IMR-90 (cell line): ENCODE results near the gene PCBP3. TPM values are rescaled to one million over a fixed set of nuclear protein-coding genes. Genes with fewer than 3 reads are reported as not detected.

Experiments
- ATAC-seq: fragments of 200-7000 bp; cut with Tn5 transposase; 2 replicates; pipeline ENCODE4 v1.9.1; 2020; ENCODE audit warnings: low read depth, mild to moderate bottlenecking, moderate library complexity
- BruUV-seq: library from RNA; stranded (reverse); fragments of 400-500 nt; replicated peaks from 2 replicates; lab custom pipeline; 2021; lab: Mats Ljungman, UMichigan
- CTCF ChIA-PET: fragments of 300-600 bp; formaldehyde crosslinking; extraction: SDS; loops from one replicate; lab custom pipeline; 2021; ENCODE audit warnings: antibody characterized with exemption; lab: Yijun Ruan, JAX
- POLR2A ChIA-PET: fragments of 300-600 bp; sonication (Branson Sonifier 250); formaldehyde crosslinking; loops from one replicate; lab custom pipeline; 2022; ENCODE audit warnings: antibody characterized with exemption; ENCODE audit not compliant: unreplicated experiment; lab: Charles Lee
- DNase-seq: peaks from one replicate; pipeline ENCODE4 v3.0.0; 2013
- H2AFZ ChIP-seq: replicated peaks from 2 replicates; pipeline ENCODE3; 2013; ENCODE audit warnings: low read length, mild to moderate bottlenecking; ENCODE audit not compliant: poor library complexity
- H2AK5ac ChIP-seq: 2 replicates; pipeline ENCODE4 v1.6.1; 2013; ENCODE audit warnings: low read depth, low read length, inconsistent platforms
- H2AK9ac ChIP-seq: replicated peaks from 2 replicates; pipeline ENCODE3; 2013; ENCODE audit warnings: mild to moderate bottlenecking, low read depth, low read length, moderate library complexity; ENCODE audit not compliant: poor library complexity
- H2BK120ac ChIP-seq: 2 replicates; pipeline ENCODE4 v1.6.1; 2013; ENCODE audit warnings: low read depth, low read length, inconsistent platforms
- H2BK15ac ChIP-seq: 3 replicates; pipeline ENCODE4 v1.6.1; 2013; ENCODE audit warnings: low read depth, low read length, inconsistent platforms
- H2BK20ac ChIP-seq: 2 replicates; pipeline ENCODE4 v1.6.1; 2013; ENCODE audit warnings: low read depth, mild to moderate bottlenecking, inconsistent platforms, low read length, moderate library complexity
- H2BK5ac ChIP-seq: 2 replicates; pipeline ENCODE4 v1.6.1; 2013; ENCODE audit warnings: mild to moderate bottlenecking, low read depth, low read length, inconsistent platforms; ENCODE audit not compliant: poor library complexity, severe bottlenecking
- H3K14ac ChIP-seq: replicated peaks from 2 replicates; pipeline ENCODE4 v1.6.1; 2013; ENCODE audit warnings: low read depth, low read length, inconsistent platforms
- H3K18ac ChIP-seq: 2 replicates; pipeline ENCODE4 v1.6.1; 2013; ENCODE audit warnings: low read depth, low read length, control low read depth
- H3K23ac ChIP-seq: 2 replicates; pipeline ENCODE4 v1.6.1; 2013; ENCODE audit warnings: low read depth, low read length, inconsistent platforms
- H3K27ac ChIP-seq: 2 replicates; pipeline ENCODE4 v1.5.1; 2013; ENCODE audit warnings: mild to moderate bottlenecking, control low read depth, low read length; ENCODE audit not compliant: insufficient read depth
- H3K27me3 ChIP-seq: 2 replicates; pipeline ENCODE4 v1.6.1; 2013; ENCODE audit warnings: low read length; ENCODE audit not compliant: control insufficient read depth, insufficient read depth
- H3K36me3 ChIP-seq: 2 replicates; pipeline ENCODE4 v1.6.1; 2013; ENCODE audit warnings: low read length, mixed read lengths; ENCODE audit not compliant: control insufficient read depth, insufficient read depth
- H3K4ac ChIP-seq: 2 replicates; pipeline ENCODE4 v1.6.1; 2013; ENCODE audit warnings: low read depth, low read length, inconsistent platforms
- H3K4me1 ChIP-seq: 2 replicates; pipeline ENCODE4 v1.6.1; 2013; ENCODE audit warnings: low read length, mixed read lengths; ENCODE audit not compliant: control insufficient read depth, insufficient read depth
- H3K4me2 ChIP-seq: 2 replicates; pipeline ENCODE4 v1.6.1; 2013; ENCODE audit warnings: low read depth, mild to moderate bottlenecking, control low read depth, low read length, moderate library complexity
- H3K4me3 ChIP-seq: 2 replicates; pipeline ENCODE4 v1.5.1; 2013; ENCODE audit warnings: low read depth, mild to moderate bottlenecking, control low read depth, low read length, moderate library complexity; ENCODE audit not compliant: insufficient read depth
- H3K56ac ChIP-seq: 2 replicates; pipeline ENCODE4 v1.6.1; 2013; ENCODE audit warnings: low read length, inconsistent platforms; ENCODE audit not compliant: insufficient read depth; ENCODE audit errors: extremely low read depth
- H3K79me1 ChIP-seq, 2 experiments: 2 replicates each; pipeline ENCODE4 v1.6.1; 2013; ENCODE audit warnings: low read length in 2 of 2, inconsistent platforms in 1 of 2, low read depth in 1 of 2
- H3K9ac ChIP-seq: 2 replicates; pipeline ENCODE4 v1.6.1; 2013; ENCODE audit warnings: low read depth, low read length, control low read depth
- H3K9me1 ChIP-seq: 2 replicates; pipeline ENCODE4 v1.6.1; 2013; ENCODE audit warnings: low read length, inconsistent platforms; ENCODE audit not compliant: insufficient read depth
- H3K9me3 ChIP-seq: 2 replicates; pipeline ENCODE4 v1.6.1; 2013; ENCODE audit warnings: low read length; ENCODE audit not compliant: control insufficient read depth, insufficient read depth
- H4K20me1 ChIP-seq: 2 replicates; pipeline ENCODE4 v1.6.1; 2013; ENCODE audit warnings: low read length, inconsistent platforms; ENCODE audit not compliant: insufficient read depth
- H4K5ac ChIP-seq: 2 replicates; pipeline ENCODE4 v1.6.1; 2013; ENCODE audit warnings: mild to moderate bottlenecking, low read depth, low read length, control low read depth
- H4K8ac ChIP-seq, 2 experiments: 2 replicates each; pipeline ENCODE4 v1.6.1; 2013; ENCODE audit warnings: low read depth in 2 of 2, low read length in 2 of 2, control low read depth in 1 of 2, inconsistent platforms in 1 of 2
- H4K91ac ChIP-seq: 2 replicates; pipeline ENCODE4 v1.6.1; 2013; ENCODE audit warnings: low read depth, low read length, inconsistent platforms; ENCODE audit not compliant: insufficient read depth
- BHLHE40 ChIP-seq: fragments of 150-350 bp; IDR thresholded peaks from 2 replicates; pipeline ENCODE4 v1.6.1; 2016; ENCODE audit warnings: mild to moderate bottlenecking, low read depth, low read length
- CEBPB ChIP-seq: IDR thresholded peaks from 2 replicates; pipeline ENCODE4 v1.6.1; 2012; ENCODE audit warnings: low read depth, low read length, improper control_type of control experiment
- CHD1 ChIP-seq: IDR thresholded peaks from 2 replicates; pipeline ENCODE4 v1.6.1; 2012; ENCODE audit warnings: low read depth, low read length, improper control_type of control experiment
- FOS ChIP-seq: fragments of 150-350 bp; IDR thresholded peaks from 2 replicates; pipeline ENCODE4 v1.6.1; 2016; ENCODE audit warnings: low read depth, low read length
- MAFK ChIP-seq: IDR thresholded peaks from 2 replicates; pipeline ENCODE4 v1.6.1; 2012; ENCODE audit warnings: low read depth, low read length, improper control_type of control experiment
- MAZ ChIP-seq: IDR thresholded peaks from 2 replicates; pipeline ENCODE4 v1.6.1; 2012; ENCODE audit warnings: low read depth, mild to moderate bottlenecking, low read length, improper control_type of control experiment, moderate library complexity, borderline replicate concordance
- MXI1 ChIP-seq: IDR thresholded peaks from 2 replicates; pipeline ENCODE4 v1.6.1; 2012; ENCODE audit warnings: low read depth, mild to moderate bottlenecking, low read length, moderate library complexity, borderline replicate concordance
- POLR2A ChIP-seq: IDR thresholded peaks from 2 replicates; pipeline ENCODE4 v1.6.1; 2012; ENCODE audit warnings: mild to moderate bottlenecking, low read depth, low read length
- RAD21 ChIP-seq: IDR thresholded peaks from 2 replicates; pipeline ENCODE4 v1.6.1; 2012; ENCODE audit warnings: low read length, improper control_type of control experiment
- RFX5 ChIP-seq: IDR thresholded peaks from 2 replicates; pipeline ENCODE4 v1.8.0; 2012; ENCODE audit warnings: low read depth, mild to moderate bottlenecking, low read length, moderate library complexity
- SMC3 ChIP-seq: fragments of 150-350 bp; IDR thresholded peaks from 2 replicates; pipeline ENCODE4 v1.6.1; 2016; ENCODE audit warnings: low read depth, mild to moderate bottlenecking, antibody characterized with exemption, low read length, moderate library complexity
- USF2 ChIP-seq: fragments of 150-350 bp; IDR thresholded peaks from 2 replicates; pipeline ENCODE4 v1.6.1; 2017; ENCODE audit warnings: mild to moderate bottlenecking, antibody characterized with exemption, low read length, low read depth
- WGBS, 2 experiments: methylation state at CpG; one replicate each; pipeline versions ENCODE4 v1.1.5 to v1.1.7; 2013; ENCODE audit warnings: missing lambda C conversion rate in 2 of 2; ENCODE audit not compliant: insufficient read length in 1 of 2; ENCODE audit errors: extremely low coverage in 2 of 2; 5-methylcytosine and 5-hydroxymethylcytosine counted together
- dilution Hi-C: fragments of 300-500 bp; cut with HindIII; formaldehyde crosslinking; loops from one replicate; pipeline ENCODE4 v1.14.3; 2018; ENCODE audit warnings: low sequenced_read_pairs; ENCODE audit not compliant: unreplicated experiment
- in situ Hi-C: fragments of 300-500 bp; cut with MboI; formaldehyde crosslinking; loops from 3 replicates; pipeline ENCODE4 v1.14.3; 2019; ENCODE audit warnings: low sequenced_read_pairs, inconsistent platforms, mixed read lengths
- intact Hi-C: fragments of 100-400 bp; cut with micrococcal nuclease; formaldehyde crosslinking; loops from 2 replicates; pipeline ENCODE4 v1.10.0; 2022
- polyA plus RNA-seq, 3 experiments: library from polyadenylated mRNA; depleted of rRNA; stranded (reverse); fragments of >200 nt; gene quantifications; 2 replicates each; pipeline ENCODE4 v1.2.3, GENCODE V29; 2012; ENCODE audit warnings: low replicate concordance in 1 of 3
- total RNA-seq: library from RNA; depleted of rRNA; stranded (reverse); fragments of >200 nt; gene quantifications from 2 replicates; pipeline ENCODE4 v1.2.3, GENCODE V29; 2012
- TF ChIP-seq, protein P1 (sequence below): fragments of 150-350 bp; IDR thresholded peaks from 2 replicates; pipeline ENCODE4 v1.6.1; 2016; ENCODE audit warnings: low read depth, mild to moderate bottlenecking, low read length, moderate library complexity, borderline replicate concordance

The PCBP3 gene
- total and polyA plus RNA-seq, 2 of the 4 experiments (the other 2 are of a cell fraction), result 2.9 to 3.9 TPM

DNA sequence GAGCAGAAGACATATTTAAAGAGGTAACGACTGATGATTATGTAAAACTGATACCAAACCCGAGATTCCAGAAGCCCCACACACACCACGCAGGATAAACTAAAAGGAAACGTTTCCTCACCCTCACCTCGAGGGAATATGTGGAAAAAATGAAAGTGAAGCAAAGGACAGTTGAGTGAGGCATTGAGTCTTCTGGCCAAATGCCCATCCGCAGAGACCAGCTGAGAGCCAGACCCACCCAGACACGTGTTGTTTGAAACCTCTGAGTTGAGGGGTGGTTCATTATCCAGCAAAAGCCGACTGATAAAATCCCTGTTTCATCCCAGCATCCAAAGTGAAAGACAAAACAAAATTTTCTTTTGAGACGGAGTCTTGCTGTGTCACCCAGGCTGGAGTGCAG is 29.6 kb upstream of the PCBP3 start:
- WGBS, 2 experiments, result no CpG with 5 or more reads among the region's 9 CpGs
- Histone ChIP-seq H3K9ac (no peak overlapping the region), H4K8ac (no peak overlapping the region), H3K27me3 (peaks cover 32% of the 10 kb centered on the region), H2AK5ac (peak overlapping the region; percentile 24; the same call in 1 of the 2 replicates), H3K79me1 (no peaks in the 10 kb centered on the region), H3K4me2 (no peak overlapping the region; the same call in 1 of the 2 replicates), H4K5ac (no peak overlapping the region), H3K36me3 (no peaks in the 10 kb centered on the region), H4K20me1 (peaks cover 10% of the 10 kb centered on the region), H3K56ac (no peak overlapping the region), H3K23ac (no peak overlapping the region), H3K9me1 (peaks cover 3% of the 10 kb centered on the region; the same call in 1 of the 2 replicates), H2BK5ac (no peak overlapping the region), H3K9me3 (peaks cover 2% of the 10 kb centered on the region), H3K4me1 (peaks cover 13% of the 10 kb centered on the region), H2AFZ (no peak overlapping the region), H3K18ac (no peak overlapping the region), H2BK15ac (no peak overlapping the region), H3K27ac (no peak overlapping the region), H3K4me3 (no peak overlapping the region), H3K14ac (no peak overlapping the region), H3K4ac (no peak overlapping the region), H2BK20ac (no peak overlapping the region), H4K91ac (no peak overlapping the region), H2BK120ac (no peak overlapping the region), H2AK9ac (no peak overlapping the region)
- POLR2A ChIA-PET, result no interaction called here
- intact Hi-C loops (loop anchor here (2.0 to 5.0 kb wide), 2 partner anchors 29 to 57 kb away; partner anchors contain the start of gene PCBP3), dilution Hi-C loops (no loop called here), in situ Hi-C loops (no loop called here)
- ATAC-seq, result no peak
- TF ChIP-seq BHLHE40 (no peak), FOS (no peak), CHD1 (no peak), RFX5 (no peak), SMC3 (no peak), MAFK (no peak), RAD21 (no peak), MAZ (no peak), USF2 (no peak), MXI1 (no peak), POLR2A (no peak), CEBPB (no peak)
- TF ChIP-seq, protein P1, sequence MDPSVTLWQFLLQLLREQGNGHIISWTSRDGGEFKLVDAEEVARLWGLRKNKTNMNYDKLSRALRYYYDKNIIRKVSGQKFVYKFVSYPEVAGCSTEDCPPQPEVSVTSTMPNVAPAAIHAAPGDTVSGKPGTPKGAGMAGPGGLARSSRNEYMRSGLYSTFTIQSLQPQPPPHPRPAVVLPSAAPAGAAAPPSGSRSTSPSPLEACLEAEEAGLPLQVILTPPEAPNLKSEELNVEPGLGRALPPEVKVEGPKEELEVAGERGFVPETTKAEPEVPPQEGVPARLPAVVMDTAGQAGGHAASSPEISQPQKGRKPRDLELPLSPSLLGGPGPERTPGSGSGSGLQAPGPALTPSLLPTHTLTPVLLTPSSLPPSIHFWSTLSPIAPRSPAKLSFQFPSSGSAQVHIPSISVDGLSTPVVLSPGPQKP, result no peak
- CTCF ChIA-PET, result no interaction called here
- no peak for DNase-seq
- BruUV-seq, result no TSS peak
